Liver (tissue), 3 donors: ENCODE results near the gene FAM209B.

Experiments used
- RAD21 ChIP-seq, 2 donors: IDR thresholded peaks; 2 replicates each; pipeline ENCODE4 v1.6.1; 2016; ENCODE audit warnings: antibody characterized with exemption in 2 of 2, mild to moderate bottlenecking in 2 of 2
- RXRA ChIP-seq, 2 donors: IDR thresholded peaks; 2 replicates each; pipeline ENCODE4 v1.6.1; 2017 to 2018; ENCODE audit warnings: antibody characterized with exemption in 2 of 2, mild to moderate bottlenecking in 1 of 2
- SP1 ChIP-seq: IDR thresholded peaks from 2 replicates; pipeline ENCODE4 v1.6.1; 2018; ENCODE audit warnings: antibody characterized with exemption, mild to moderate bottlenecking
- TAF1 ChIP-seq: conservative IDR thresholded peaks from 2 replicates; pipeline ENCODE4 v1.6.1; 2016; ENCODE audit warnings: antibody characterized with exemption, mild to moderate bottlenecking
- YY1 ChIP-seq: IDR thresholded peaks from 2 replicates; pipeline ENCODE4 v1.6.1; 2016; ENCODE audit warnings: antibody characterized with exemption, mild to moderate bottlenecking
- TF ChIP-seq, protein P1 (sequence below): fragments of 150-350 bp; IDR thresholded peaks from 2 replicates; pipeline ENCODE4 v1.5.1; 2017; ENCODE audit warnings: improper control_type of control experiment, low read depth, low read length; ENCODE audit not compliant: missing input control
- TF ChIP-seq, protein P2 (sequence below): IDR thresholded peaks from 2 replicates; pipeline ENCODE4 v1.6.1; 2016; ENCODE audit warnings: antibody characterized with exemption
- donor health status: healthy.
- donor health status: healthy.

DNA sequence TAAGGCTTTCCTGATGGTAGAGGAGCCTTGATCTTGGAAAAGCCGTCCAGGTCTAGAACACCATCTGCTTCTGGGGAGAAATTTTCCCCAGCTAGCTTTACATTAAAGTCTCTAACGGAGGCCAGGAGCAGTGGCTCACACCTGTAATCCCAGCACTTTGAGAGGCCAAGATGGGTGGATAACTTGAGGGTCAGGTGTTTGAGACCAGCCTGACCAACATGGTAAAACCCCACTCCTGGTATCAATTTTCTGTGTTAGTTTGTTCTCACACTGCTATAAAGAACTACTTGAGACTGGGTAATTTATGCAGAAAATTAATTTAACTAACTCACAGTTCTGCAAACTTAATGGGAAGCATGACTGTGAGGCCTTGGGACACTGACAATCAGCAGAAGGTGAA is 37.8 kb downstream of the FAM209B start:
- TF ChIP-seq TAF1 (no peak), SP1 (no peak), RAD21 (IDR thresholded peaks at IDR 0.05) (no peak), RXRA (IDR thresholded peaks at IDR 0.05) (no peak), YY1 (no peak)
- TF ChIP-seq, protein P1, sequence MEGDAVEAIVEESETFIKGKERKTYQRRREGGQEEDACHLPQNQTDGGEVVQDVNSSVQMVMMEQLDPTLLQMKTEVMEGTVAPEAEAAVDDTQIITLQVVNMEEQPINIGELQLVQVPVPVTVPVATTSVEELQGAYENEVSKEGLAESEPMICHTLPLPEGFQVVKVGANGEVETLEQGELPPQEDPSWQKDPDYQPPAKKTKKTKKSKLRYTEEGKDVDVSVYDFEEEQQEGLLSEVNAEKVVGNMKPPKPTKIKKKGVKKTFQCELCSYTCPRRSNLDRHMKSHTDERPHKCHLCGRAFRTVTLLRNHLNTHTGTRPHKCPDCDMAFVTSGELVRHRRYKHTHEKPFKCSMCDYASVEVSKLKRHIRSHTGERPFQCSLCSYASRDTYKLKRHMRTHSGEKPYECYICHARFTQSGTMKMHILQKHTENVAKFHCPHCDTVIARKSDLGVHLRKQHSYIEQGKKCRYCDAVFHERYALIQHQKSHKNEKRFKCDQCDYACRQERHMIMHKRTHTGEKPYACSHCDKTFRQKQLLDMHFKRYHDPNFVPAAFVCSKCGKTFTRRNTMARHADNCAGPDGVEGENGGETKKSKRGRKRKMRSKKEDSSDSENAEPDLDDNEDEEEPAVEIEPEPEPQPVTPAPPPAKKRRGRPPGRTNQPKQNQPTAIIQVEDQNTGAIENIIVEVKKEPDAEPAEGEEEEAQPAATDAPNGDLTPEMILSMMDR, result no peak
- TF ChIP-seq, protein P2, sequence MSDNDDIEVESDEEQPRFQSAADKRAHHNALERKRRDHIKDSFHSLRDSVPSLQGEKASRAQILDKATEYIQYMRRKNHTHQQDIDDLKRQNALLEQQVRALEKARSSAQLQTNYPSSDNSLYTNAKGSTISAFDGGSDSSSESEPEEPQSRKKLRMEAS, result no peak
